Prostate gland (tissue), 2 donors: ENCODE results near the gene PLA2R1. TPM values are rescaled to one million over a fixed set of nuclear protein-coding genes. Genes with fewer than 3 reads are reported as not detected.

Experiments
- DNase-seq: peaks from one replicate; pipeline ENCODE4 v3.0.0-alpha.2; 2019; ENCODE audit warnings: low spot score
- H3K27ac ChIP-seq, 2 donors: fragments of 200-600 bp; sonication (generic); 2 replicates each; pipeline ENCODE4 v1.5.1; 2017 to 2019
- H3K27me3 ChIP-seq: fragments of 200-600 bp; sonication (generic); replicated peaks from 2 replicates; pipeline ENCODE4 v1.5.1; 2019; ENCODE audit not compliant: insufficient read depth
- H3K36me3 ChIP-seq, 2 donors: fragments of 200-600 bp; sonication (generic); 1 replicate in 1 of 2; 2 replicates in 1 of 2; pipeline versions ENCODE4 v1.5.1 to v1.8.1; 2017 to 2019
- H3K4me1 ChIP-seq: fragments of 200-600 bp; sonication (generic); replicated peaks from 2 replicates; pipeline ENCODE4 v1.5.1; 2019
- H3K4me3 ChIP-seq, 2 donors: fragments of 200-600 bp; sonication (generic); 2 replicates each; pipeline ENCODE4 v1.5.1; 2017 to 2019
- H3K9me3 ChIP-seq: fragments of 200-600 bp; sonication (generic); 2 replicates; pipeline ENCODE4 v1.5.1; 2017
- CTCF ChIP-seq, 4 experiments: fragments of 200-600 bp in 2 of 4; fragments of 450-650 bp in 2 of 4; sonication (generic) in 2 of 4; IDR thresholded peaks; 1 replicate in 3 of 4; 2 replicates in 1 of 4; pipeline ENCODE4 v1.5.1; 2016 to 2019; ENCODE audit warnings: antibody characterized with exemption in 4 of 4, mild to moderate bottlenecking in 2 of 4, moderate library complexity in 2 of 4
- POLR2A ChIP-seq: fragments of 450-650 bp; IDR thresholded peaks from one replicate; pipeline ENCODE4 v1.6.1; 2016; ENCODE audit warnings: antibody characterized with exemption, mild to moderate bottlenecking
- POLR2AphosphoS5 ChIP-seq: sonication (generic); formaldehyde crosslinking; IDR thresholded peaks from one replicate; pipeline ENCODE4 v1.6.1; 2017; ENCODE audit warnings: antibody characterized with exemption
- WGBS: methylation state at CpG from one replicate; pipeline ENCODE4 v1.1.5; 2018; 5-methylcytosine and 5-hydroxymethylcytosine counted together
- intact Hi-C: fragments of 100-400 bp; cut with DNase I; formaldehyde crosslinking; loops from one replicate; pipeline ENCODE4 v1.14.2; 2022
- total RNA-seq, 2 donors: library from RNA; depleted of rRNA; stranded (reverse); fragments of >200 nt; gene quantifications; one replicate each; pipeline ENCODE4 v1.1.0, GENCODE V29; 2016

Gene PLA2R1
- total RNA-seq, 2 donors from 2014 or later: 8.1 to 10.5 TPM

GRCh38 chr2:160064916-160065315, 2.5 kb upstream of the PLA2R1 start:
- H3K27ac ChIP-seq: no peak overlapping the region
- 100% methylated on average over 1 of the region's 1 CpG for WGBS
- no peaks in the 10 kb centered on the region for H3K9me3 ChIP-seq
- DNase-seq: no peak
- TF ChIP-seq POLR2A (no peak), CTCF (IDR thresholded peaks at IDR 0.05) (no peak), POLR2AphosphoS5 (no peak)
- intact Hi-C loops: no loop called here
- H3K4me1 ChIP-seq: no peaks in the 10 kb centered on the region
- no peak overlapping the region for H3K4me3 ChIP-seq
- H3K27me3 ChIP-seq: no peaks in the 10 kb centered on the region
- no peaks in the 10 kb centered on the region for H3K36me3 ChIP-seq

- DNase-seq: no peak
- intact Hi-C loops: no loop called here
- Histone ChIP-seq H3K4me3 (no peak overlapping the region), H3K9me3 (no peaks in the 10 kb centered on the region), H3K27me3 (no peaks in the 10 kb centered on the region), H3K27ac (no peak overlapping the region), H3K4me1 (no peaks in the 10 kb centered on the region), H3K36me3 (no peaks in the 10 kb centered on the region)
- TF ChIP-seq CTCF (IDR thresholded peaks at IDR 0.05) (no peak), POLR2A (no peak), POLR2AphosphoS5 (no peak)
- WGBS: 62% methylated on average over 4 of the region's 4 CpGs
Measured at GRCh38 chr2:160063879-160064612, 1.6 kb upstream of the PLA2R1 start.

- whole genome bisulfite sequencing: 56% methylated on average over 5 of the region's 5 CpGs
- TF ChIP-seq POLR2A (no peak), POLR2AphosphoS5 (no peak), CTCF (IDR thresholded peaks at IDR 0.05) (no peak)
Measured at GRCh38 chr2:160063271-160063670, 856 bp upstream of the PLA2R1 start.

GRCh38 chr2:160061944-160062291, 497 bp downstream of the PLA2R1 start:
- Histone ChIP-seq H3K4me3 (peak overlapping the region; percentile 53 to 54), H3K27ac (peak overlapping the region in 1 of 2 donors; percentile 55), H3K27me3 (no peaks in the 10 kb centered on the region), H3K36me3 (no peaks in the 10 kb centered on the region), H3K9me3 (no peaks in the 10 kb centered on the region), H3K4me1 (no peaks in the 10 kb centered on the region)
- intact Hi-C loops: no loop called here
- WGBS: 1% methylated on average over 18 of the region's 27 CpGs
- TF ChIP-seq POLR2A (no peak), POLR2AphosphoS5 (no peak), CTCF (IDR thresholded peaks at IDR 0.05) (no peak)
- no peak for DNase-seq

More at GRCh38 chr2:160063271-160063670, 856 bp upstream of the PLA2R1 start:
- Histone ChIP-seq H3K27me3 (no peaks in the 10 kb centered on the region), H3K4me1 (no peaks in the 10 kb centered on the region), H3K36me3 (no peaks in the 10 kb centered on the region), H3K9me3 (no peaks in the 10 kb centered on the region), H3K27ac (no peak overlapping the region), H3K4me3 (peak overlapping the region in 1 of 2 donors; percentile 53)
- intact Hi-C loops: no loop called here
- DNase-seq: no peak

- H3K4me1 ChIP-seq: no peaks in the 10 kb centered on the region
- H3K27me3 ChIP-seq: no peaks in the 10 kb centered on the region
- no peak for TF ChIP-seq POLR2AphosphoS5
- no peak for TF ChIP-seq POLR2A
- no peak for TF ChIP-seq CTCF (IDR thresholded peaks at IDR 0.05)
- DNase-seq: no peak
- H3K36me3 ChIP-seq: no peaks in the 10 kb centered on the region
- H3K9me3 ChIP-seq: no peaks in the 10 kb centered on the region
- peak overlapping the region in 1 of 2 donors; percentile 55 for H3K27ac ChIP-seq
- H3K4me3 ChIP-seq: peak overlapping the region; percentile 53 to 54
- intact Hi-C loops: no loop called here
- 73% methylated on average over 18 of the region's 18 CpGs for WGBS
Measured at GRCh38 chr2:160061533-160061932, 882 bp downstream of the PLA2R1 start.
